ENCODE results near the gene ZAR1L.

- TF ChIP-seq CTCF (IDR thresholded peaks at IDR 0.05; ENCODE audit: poor library complexity, severe bottlenecking) (no peak), MXI1 (conservative IDR thresholded peaks at IDR 0.05; ENCODE audit: poor library complexity, severe bottlenecking) (no peak), POLR2AphosphoS5 (IDR thresholded peaks at IDR 0.05) (no peak)
These were observed 25.8 kb upstream of the ZAR1L start for GRCh38 chr13:32340914-32341313.

Measured in neural cell (in vitro differentiated cells).